Glutamatergic neuron (in vitro differentiated cells): ENCODE measurements around the gene LTB. TPM values are rescaled to one million over a fixed set of nuclear protein-coding genes. Genes with fewer than 3 reads are reported as not detected.

ENCODE experiments used
- DNase-seq: peaks from one replicate; pipeline ENCODE4 v3.0.0; 2022
- H3K27ac Mint-ChIP-seq: one replicate; pipeline ENCODE4 v1.8.0; 2020; ENCODE audit warnings: mild to moderate bottlenecking, mixed read lengths, inconsistent platforms; ENCODE audit not compliant: unreplicated experiment
- H3K27me3 Mint-ChIP-seq: one replicate; pipeline ENCODE4 v1.8.0; 2020; ENCODE audit warnings: mild to moderate bottlenecking, moderate library complexity, mixed read lengths, inconsistent platforms; ENCODE audit not compliant: unreplicated experiment
- H3K36me3 Mint-ChIP-seq: one replicate; pipeline ENCODE4 v1.8.0; 2020; ENCODE audit warnings: mild to moderate bottlenecking, mixed read lengths, inconsistent platforms; ENCODE audit not compliant: unreplicated experiment
- H3K4me1 Mint-ChIP-seq: one replicate; pipeline ENCODE4 v1.8.0; 2020; ENCODE audit warnings: mild to moderate bottlenecking, low read depth, mixed read lengths, inconsistent platforms; ENCODE audit not compliant: unreplicated experiment
- H3K4me3 Mint-ChIP-seq: one replicate; pipeline ENCODE4 v1.8.0; 2020; ENCODE audit warnings: mild to moderate bottlenecking, mixed read lengths, inconsistent platforms; ENCODE audit not compliant: unreplicated experiment
- H3K9me3 Mint-ChIP-seq: one replicate; pipeline ENCODE4 v1.8.0; 2020; ENCODE audit warnings: mild to moderate bottlenecking, moderate library complexity, mixed read lengths, inconsistent platforms; ENCODE audit not compliant: unreplicated experiment
- CTCF ChIP-seq: fragments of 200-600 bp; sonication (generic); IDR thresholded peaks from one replicate; pipeline ENCODE4 v1.5.0; 2021; ENCODE audit not compliant: partially characterized antibody, unreplicated experiment
- total RNA-seq: library from RNA; stranded (reverse); fragmentation: NEBNext Ultra II Directional; extraction: Animal tissue kit (Norgen Biotek cat#: 25700); gene quantifications from one replicate; pipeline ENCODE4 v1.2.1, GENCODE V29; 2021; ENCODE audit not compliant: unreplicated experiment

LTB gene
- total RNA-seq, 1 donor from 2014 or later, result not detected

GRCh38 chr6:31548544-31548873 is 33.7 kb downstream of the LTB start:
- H3K36me3 Mint-ChIP-seq, result no peaks in the 10 kb centered on the region
- peaks cover 22% of the 10 kb centered on the region for H3K9me3 Mint-ChIP-seq
- H3K27me3 Mint-ChIP-seq, result peaks cover 12% of the 10 kb centered on the region
- H3K27ac Mint-ChIP-seq, result peak overlapping the region; percentile 39
- TF ChIP-seq CTCF, result no peak
- H3K4me1 Mint-ChIP-seq, result peaks cover 8% of the 10 kb centered on the region
- no peak for DNase-seq
- H3K4me3 Mint-ChIP-seq, result peak overlapping the region; percentile 93

GRCh38 chr6:31547727-31548543 is 34.3 kb downstream of the LTB start:
- DNase-seq, result no peak

GRCh38 chr6:31546958-31547726 is 35.1 kb downstream of the LTB start, which contains the start of gene NFKBIL1:
TSS of gene NFKBIL1 (plus strand) at chr6:31547608. CDS start at chr6:31547695, 87 bp downstream.
- TF ChIP-seq CTCF, result peak; percentile 24
- Mint-ChIP-seq H3K27ac (peak within 1 kb of the TSS; percentile 95), H3K27me3 (peaks cover 12% of the 10 kb centered on the region), H3K4me1 (peaks cover 15% of the 10 kb centered on the region), H3K4me3 (peak within 1 kb of the TSS; percentile 93), H3K9me3 (peaks cover 22% of the 10 kb centered on the region), H3K36me3 (no peaks in the 10 kb centered on the region)
- peak; percentile 88 for DNase-seq

More at GRCh38 chr6:31547727-31548543, 34.3 kb downstream of the LTB start:
- Mint-ChIP-seq H3K4me1 (peaks cover 12% of the 10 kb centered on the region), H3K27ac (peak overlapping the region; percentile 95), H3K4me3 (peak overlapping the region; percentile 93), H3K36me3 (no peaks in the 10 kb centered on the region), H3K9me3 (peaks cover 22% of the 10 kb centered on the region), H3K27me3 (peaks cover 12% of the 10 kb centered on the region)
- TF ChIP-seq CTCF, result no peak

- peaks cover 22% of the 10 kb centered on the region for H3K9me3 Mint-ChIP-seq
- no peaks in the 10 kb centered on the region for H3K36me3 Mint-ChIP-seq
- peaks cover 12% of the 10 kb centered on the region for H3K27me3 Mint-ChIP-seq
- H3K4me3 Mint-ChIP-seq, result peak within 1 kb of the TSS; percentile 93
- peak; percentile 96 for DNase-seq
- H3K4me1 Mint-ChIP-seq, result peaks cover 15% of the 10 kb centered on the region
- peak within 1 kb of the TSS; percentile 95 for H3K27ac Mint-ChIP-seq
- peak; percentile 90 for TF ChIP-seq CTCF
Observed at GRCh38 chr6:31546339-31546957, 35.8 kb downstream of the LTB start, which contains the start of gene ATP6V1G2. TSS of gene ATP6V1G2 (minus strand) at chr6:31546608. CDS start at chr6:31546559, 49 bp downstream.
